HG03520 (cell line): ENCODE results near the gene DIPK1B.

Experiments used
- ATAC-seq: cut with Tn5 transposase; IDR thresholded peaks from one replicate; pipeline ENCODE4 v1.9.1; 2021; ENCODE audit warnings: mild to moderate bottlenecking, moderate library complexity; ENCODE audit not compliant: unreplicated experiment

The DIPK1B gene

GRCh38 chr9:136718345-136719194 is 6.2 kb downstream of the DIPK1B start:
- no peak for ATAC-seq

GRCh38 chr9:136719195-136719880 is 7.0 kb downstream of the DIPK1B start:
- ATAC-seq: no peak

GRCh38 chr9:136720251-136720897 is 8.0 kb downstream of the DIPK1B start:
- ATAC-seq: no peak

GRCh38 chr9:136720898-136721338 is 8.5 kb downstream of the DIPK1B start:
- no peak for ATAC-seq

- ATAC-seq: no peak
These were observed 9.1 kb downstream of the DIPK1B start for GRCh38 chr9:136721339-136722092.

- no peak for ATAC-seq
These were observed 10.0 kb downstream of the DIPK1B start for GRCh38 chr9:136722093-136722968.

GRCh38 chr9:136722969-136723356 is 10.6 kb downstream of the DIPK1B start:
- ATAC-seq: no peak

- no peak for ATAC-seq
These were observed 11.1 kb downstream of the DIPK1B start for GRCh38 chr9:136723362-136723976.

GRCh38 chr9:136723989-136724388 is 11.6 kb downstream of the DIPK1B start:
- ATAC-seq: no peak

- no peak for ATAC-seq
These were observed 12.4 kb downstream of the DIPK1B start for GRCh38 chr9:136724772-136725171.

- no peak for ATAC-seq
These were observed 13.2 kb downstream of the DIPK1B start for GRCh38 chr9:136725612-136726011.

GRCh38 chr9:136726118-136726517 is 13.7 kb downstream of the DIPK1B start:
- ATAC-seq: no peak

- ATAC-seq: no peak
These were observed 14.3 kb downstream of the DIPK1B start for GRCh38 chr9:136726631-136727191.

- peak; percentile 58 for ATAC-seq
These were observed 15.7 kb downstream of the DIPK1B start for GRCh38 chr9:136728080-136728547.

- peak; percentile 11 for ATAC-seq
These were observed 16.3 kb downstream of the DIPK1B start for GRCh38 chr9:136728548-136729123.

- no peak for ATAC-seq
These were observed 16.8 kb downstream of the DIPK1B start for GRCh38 chr9:136729144-136729543.

- ATAC-seq: no peak
These were observed 17.6 kb downstream of the DIPK1B start for GRCh38 chr9:136729926-136730325.

- no peak for ATAC-seq
These were observed 20.2 kb downstream of the DIPK1B start for GRCh38 chr9:136732444-136733178.
